Measurements from ENCODE around the gene SCAMP2. TPM values are rescaled to one million over a fixed set of nuclear protein-coding genes. Genes with fewer than 3 reads are reported as not detected.

The SCAMP2 gene
- polyA plus RNA-seq, 3 donors = 124 to 158 (median 124) TPM

- Mint-ChIP-seq H3K27me3 (ENCODE audit: low read depth in 3 of 3) (peaks cover 0 to 3% (median 0%) of the 10 kb centered on the region in 3 donors), H3K36me3 (peaks cover 43 to 61% of the 10 kb centered on the region in 2 donors), H3K27ac (peak overlapping the region; percentile 58 to 83 (median 78)), H3K4me1 (peaks cover 37% of the 10 kb centered on the region), H3K9me3 (no peaks in the 10 kb centered on the region), H3K4me3 (peak overlapping the region; percentile 64 to 71)
- peak overlapping the region; percentile 78 for H3K9ac ChIP-seq (ENCODE audit: insufficient read depth, low read length, poor library complexity, severe bottlenecking)
- TF ChIP-seq CTCF (IDR thresholded peaks at IDR 0.05) = no peak
- peak overlapping the region; percentile 46 for H2AFZ ChIP-seq (ENCODE audit: insufficient read depth, low read depth, low read length, poor library complexity, severe bottlenecking)
- intact Hi-C loops (cut with micrococcal nuclease) = loop anchor here (10.0 kb wide), 1 partner anchor 61 kb away; the partner anchor contains the start of gene FAM219B (in 2 of the 2)
- WGBS (ENCODE audit: insufficient coverage) = 6% methylated on average over 13 of the region's 18 CpGs
- no peak for DNase-seq
- H3K4me1 ChIP-seq (ENCODE audit: control insufficient read depth in 1 of 2, insufficient read depth in 2 of 2, low read length in 2 of 2) = peaks cover 16 to 22% of the 10 kb centered on the region in 2 donors
- H3K4me3 ChIP-seq (replicated peaks in 1 of 3; ENCODE audit: low read depth in 2 of 3, low read length in 3 of 3) = peak overlapping the region; percentile 20 to 95 (median 25)
- no peaks in the 10 kb centered on the region for H3K27me3 ChIP-seq (ENCODE audit: control insufficient read depth in 2 of 2, insufficient read depth in 2 of 2, low read length in 2 of 2)
- peak overlapping the region; percentile 97 for H3K4me2 ChIP-seq (replicated peaks; ENCODE audit: extremely low read depth, low read length, poor library complexity, severe bottlenecking)
- peaks cover 46 to 52% of the 10 kb centered on the region in 2 donors for H3K36me3 ChIP-seq (replicated peaks in 1 of 2; ENCODE audit: control insufficient read depth in 1 of 2, insufficient read depth in 2 of 2, low read length in 2 of 2)
- H4K20me1 ChIP-seq (ENCODE audit: insufficient read depth, low read length) = peaks cover 37% of the 10 kb centered on the region
- peak overlapping the region in 1 of 2 donors; percentile 44 for H3K27ac ChIP-seq (ENCODE audit: low read depth in 1 of 2, low read length in 2 of 2)
- H3K9me3 ChIP-seq (replicated peaks in 1 of 2; ENCODE audit: control insufficient read depth in 1 of 2, insufficient read depth in 1 of 2, low read length in 2 of 2) = no peaks in the 10 kb centered on the region
- peaks cover 2% of the 10 kb centered on the region for H3K79me2 ChIP-seq (ENCODE audit: insufficient read depth, low read length)
These were observed 29.7 kb downstream of the SCAMP2 start for GRCh38 chr15:74843445-74843828.

- H3K27me3 Mint-ChIP-seq (ENCODE audit: low read depth in 3 of 3) = peaks cover 0 to 3% (median 0%) of the 10 kb centered on the region in 3 donors
- H3K4me1 Mint-ChIP-seq = peaks cover 37% of the 10 kb centered on the region
- Histone ChIP-seq H3K9ac (ENCODE audit: insufficient read depth, low read length, poor library complexity, severe bottlenecking) (peak within 1 kb of the TSS; percentile 78), H4K20me1 (ENCODE audit: insufficient read depth, low read length) (peaks cover 35% of the 10 kb centered on the region), H3K79me2 (ENCODE audit: insufficient read depth, low read length) (peaks cover 2% of the 10 kb centered on the region), H3K4me1 (ENCODE audit: control insufficient read depth in 1 of 2, insufficient read depth in 2 of 2, low read length in 2 of 2) (peaks cover 16 to 22% of the 10 kb centered on the region in 2 donors), H3K4me3 (replicated peaks in 1 of 3; ENCODE audit: low read depth in 2 of 3, low read length in 3 of 3) (peak within 1 kb of the TSS; percentile 54 to 95 (median 64)), H3K4me2 (replicated peaks; ENCODE audit: extremely low read depth, low read length, poor library complexity, severe bottlenecking) (peak within 1 kb of the TSS; percentile 97), H2AFZ (ENCODE audit: insufficient read depth, low read depth, low read length, poor library complexity, severe bottlenecking) (peak within 1 kb of the TSS; percentile 96), H3K36me3 (replicated peaks in 1 of 2; ENCODE audit: control insufficient read depth in 1 of 2, insufficient read depth in 2 of 2, low read length in 2 of 2) (peaks cover 40 to 52% of the 10 kb centered on the region in 2 donors), H3K27me3 (ENCODE audit: control insufficient read depth in 2 of 2, insufficient read depth in 2 of 2, low read length in 2 of 2) (no peaks in the 10 kb centered on the region), H3K27ac (ENCODE audit: low read depth in 1 of 2, low read length in 2 of 2) (peak within 1 kb of the TSS in 1 of 2 donors; percentile 78), H3K9me3 (replicated peaks in 1 of 2; ENCODE audit: control insufficient read depth in 1 of 2, insufficient read depth in 1 of 2, low read length in 2 of 2) (no peaks in the 10 kb centered on the region)
- peak; percentile 86 to 91 (median 89) for DNase-seq
- peak within 1 kb of the TSS; percentile 58 to 83 (median 78) for H3K27ac Mint-ChIP-seq
- intact Hi-C loops (cut with micrococcal nuclease) = loop anchor here (10.0 kb wide), 1 partner anchor 62 kb away; the partner anchor contains the start of gene FAM219B (in 2 of the 2)
- under 1% methylated on average over 84 of the region's 84 CpGs for WGBS (ENCODE audit: insufficient coverage)
- TF ChIP-seq CTCF (IDR thresholded peaks at IDR 0.05) = peak; percentile 89
- H3K4me3 Mint-ChIP-seq = peak within 1 kb of the TSS; percentile 87 to 92
- peaks cover 36 to 55% of the 10 kb centered on the region in 2 donors for H3K36me3 Mint-ChIP-seq
- H3K9me3 Mint-ChIP-seq = no peaks in the 10 kb centered on the region
These were observed 30.4 kb downstream of the SCAMP2 start, which contains the start of gene ULK3 for GRCh38 chr15:74842581-74843444. Gene ULK3, minus strand, starts transcription at chr15:74843156. Its CDS starts 51 bp downstream, at chr15:74843105.

Measured in CD14-positive monocyte (primary cell).